Esophagus muscularis mucosa (tissue), 3 donors: Measurements from ENCODE around the gene ZNF26.

Source experiments
- CTCF ChIP-seq, 3 experiments: fragments of 200-600 bp in 2 of 3; fragments of 450-650 bp in 1 of 3; sonication (generic) in 2 of 3; IDR thresholded peaks; one replicate each; pipeline ENCODE4 v1.5.1; 2017 to 2019; ENCODE audit warnings: antibody characterized with exemption in 3 of 3, mild to moderate bottlenecking in 2 of 3, moderate library complexity in 1 of 3
- POLR2A ChIP-seq: fragments of 450-650 bp; IDR thresholded peaks from one replicate; pipeline ENCODE4 v1.6.1; 2017; ENCODE audit warnings: antibody characterized with exemption, moderate library complexity, mild to moderate bottlenecking, low read depth

- TF ChIP-seq CTCF (IDR thresholded peaks at IDR 0.05) (no peak), POLR2A (no peak)
Observed at GRCh38 chr12:132952371-132953162, 33.6 kb upstream of the ZNF26 start.
